Type B pancreatic cell (in vitro differentiated cells): ENCODE measurements around the gene STEAP3. TPM values are rescaled to one million over a fixed set of nuclear protein-coding genes. Genes with fewer than 3 reads are reported as not detected.

ENCODE experiments used
- DNase-seq: peaks from one replicate; pipeline ENCODE4 v3.0.0; 2021; ENCODE audit warnings: mixed read lengths; ENCODE audit not compliant: unreplicated experiment; ENCODE audit errors: extremely low spot score
- H3K27ac Mint-ChIP-seq: 2 replicates; pipeline ENCODE4 v1.8.0; 2021; ENCODE audit warnings: mild to moderate bottlenecking, mixed read lengths
- H3K27me3 Mint-ChIP-seq: 2 replicates; pipeline ENCODE4 v1.8.0; 2021; ENCODE audit warnings: mixed read lengths
- H3K36me3 Mint-ChIP-seq: 2 replicates; pipeline ENCODE4 v1.8.0; 2021; ENCODE audit warnings: mixed read lengths
- H3K4me1 Mint-ChIP-seq: one replicate; pipeline ENCODE4 v1.8.0; 2021; ENCODE audit warnings: mixed read lengths; ENCODE audit not compliant: unreplicated experiment
- H3K4me3 Mint-ChIP-seq: 2 replicates; pipeline ENCODE4 v1.8.0; 2021; ENCODE audit warnings: mild to moderate bottlenecking, mixed read lengths
- H3K9me3 Mint-ChIP-seq: 2 replicates; pipeline ENCODE4 v1.8.0; 2021; ENCODE audit warnings: mixed read lengths
- CTCF ChIP-seq: fragments of 200-600 bp; sonication (generic); conservative IDR thresholded peaks from 2 replicates; pipeline ENCODE4 v1.5.0; 2021; ENCODE audit warnings: antibody characterized with exemption, mild to moderate bottlenecking
- total RNA-seq: library from RNA; stranded (reverse); gene quantifications from 2 replicates; pipeline ENCODE4 v1.2.1, GENCODE V29; 2021; ENCODE audit warnings: low replicate concordance

The STEAP3 gene
- total RNA-seq, 1 donor from 2014 or later, result 19.0 TPM

GRCh38 chr2:119207447-119207846, 16.2 kb upstream of the STEAP3 start:
- Mint-ChIP-seq H3K4me1 (no peaks in the 10 kb centered on the region), H3K27me3 (peaks cover 31% of the 10 kb centered on the region), H3K27ac (no peak overlapping the region), H3K36me3 (no peaks in the 10 kb centered on the region), H3K9me3 (no peaks in the 10 kb centered on the region), H3K4me3 (no peak overlapping the region)
- no peak for TF ChIP-seq CTCF
- no peak for DNase-seq

- DNase-seq, result no peak
- Mint-ChIP-seq H3K4me1 (no peaks in the 10 kb centered on the region), H3K27me3 (peaks cover 31% of the 10 kb centered on the region), H3K9me3 (no peaks in the 10 kb centered on the region), H3K36me3 (no peaks in the 10 kb centered on the region), H3K27ac (no peak overlapping the region), H3K4me3 (no peak overlapping the region)
- no peak for TF ChIP-seq CTCF
Measured at GRCh38 chr2:119208791-119209203, 14.8 kb upstream of the STEAP3 start.

GRCh38 chr2:119212139-119212800, 11.4 kb upstream of the STEAP3 start:
- no peak for TF ChIP-seq CTCF
- Mint-ChIP-seq H3K27me3 (peaks cover 31% of the 10 kb centered on the region), H3K36me3 (no peaks in the 10 kb centered on the region), H3K4me1 (no peaks in the 10 kb centered on the region), H3K9me3 (no peaks in the 10 kb centered on the region), H3K27ac (no peak overlapping the region), H3K4me3 (no peak overlapping the region)
- DNase-seq, result no peak

GRCh38 chr2:119214453-119215037, 9.1 kb upstream of the STEAP3 start:
- Mint-ChIP-seq H3K4me1 (peaks cover 13% of the 10 kb centered on the region), H3K4me3 (no peak overlapping the region), H3K27me3 (peaks cover 14% of the 10 kb centered on the region), H3K36me3 (no peaks in the 10 kb centered on the region), H3K9me3 (no peaks in the 10 kb centered on the region), H3K27ac (no peak overlapping the region)
- DNase-seq, result no peak
- no peak for TF ChIP-seq CTCF

- TF ChIP-seq CTCF, result no peak
- Mint-ChIP-seq H3K27me3 (peaks cover 15% of the 10 kb centered on the region), H3K4me1 (peaks cover 19% of the 10 kb centered on the region), H3K4me3 (no peak overlapping the region), H3K36me3 (no peaks in the 10 kb centered on the region), H3K27ac (no peak overlapping the region), H3K9me3 (no peaks in the 10 kb centered on the region)
- no peak for DNase-seq
Measured at GRCh38 chr2:119216994-119217393, 6.6 kb upstream of the STEAP3 start.
